Neural progenitor cell (in vitro differentiated cells): Measurements from ENCODE around the gene EYS.

Source experiments
- CTCF ChIP-seq: fragments of 200-600 bp; sonication (generic); IDR thresholded peaks from 2 replicates; pipeline ENCODE4 v1.5.1; 2017; ENCODE audit warnings: antibody characterized with exemption, mild to moderate bottlenecking
- EZH2 ChIP-seq: fragments of 200-600 bp; sonication (generic); IDR thresholded peaks from 2 replicates; pipeline ENCODE4 v1.6.1; 2017; ENCODE audit warnings: antibody characterized with exemption, mild to moderate bottlenecking, moderate library complexity

GRCh38 chr6:64774881-64775280 is 932.1 kb downstream of the EYS start:
- TF ChIP-seq CTCF (no peak), EZH2 (no peak)
